ENCODE measurements around the gene TCN1.

The TCN1 gene

GRCh38 chr11:59804061-59804460, 62.2 kb downstream of the TCN1 start:
- ChIA-PET POLR2A (no interaction called here), CTCF (interaction anchor here (0.5 kb wide), 1 partner anchor 263 kb away, joined by 4 read pairs; no protein-coding TSS in a partner anchor)
- TF ChIP-seq HDGF (IDR thresholded peaks at IDR 0.05; ENCODE audit: borderline replicate concordance) (no peak), ZNF384 (IDR thresholded peaks at IDR 0.05) (no peak), NFRKB (IDR thresholded peaks at IDR 0.05) (no peak), ARNT (IDR thresholded peaks at IDR 0.05) (no peak), PKNOX1 (IDR thresholded peaks at IDR 0.05) (no peak), SP1 (IDR thresholded peaks at IDR 0.05) (no peak), L3MBTL2 (conservative IDR thresholded peaks at IDR 0.05) (no peak), FOXM1 (IDR thresholded peaks at IDR 0.05; ENCODE audit: borderline replicate concordance) (no peak)
- no peak for DNase-seq (ENCODE audit: extremely low spot score)

Measured in HEK293T (cell line).